Left lobe of liver (tissue), 2 donors: ENCODE results near the gene TECRL. TPM values are rescaled to one million over a fixed set of nuclear protein-coding genes. Genes with fewer than 3 reads are reported as not detected.

Experiments used
- ATAC-seq: fragments of 200-7000 bp; cut with Tn5 transposase; one replicate; pipeline ENCODE4 v1.9.1; 2020; ENCODE audit warnings: mild to moderate bottlenecking, moderate library complexity
- DNase-seq: peaks from one replicate; pipeline ENCODE4 v3.0.0-alpha.2; 2020; ENCODE audit warnings: low spot score
- total RNA-seq: library from RNA; stranded (reverse); gene quantifications from one replicate; pipeline ENCODE4 v1.2.1, GENCODE V29; 2021
- donor health status: DM: no; HTN: no; CAD: no; lungs with moderate emphysema.
- donor health status: DM: no; HTN: yes; CAD: no.

Gene TECRL
- not detected for total RNA-seq

- ATAC-seq (no peak), DNase-seq (no peak)
Measured at GRCh38 chr4:64409300-64409699, at the start of gene TECRL. TSS of gene TECRL (minus strand) at chr4:64409450. CDS start at chr4:64409351, 99 bp downstream.

GRCh38 chr4:64432674-64433073 lies 23.4 kb upstream of the TECRL start:
- ATAC-seq (no peak), DNase-seq (no peak)

GRCh38 chr4:64430933-64431332 lies 21.7 kb upstream of the TECRL start:
- no peak for DNase-seq
- ATAC-seq, result no peak

- DNase-seq (no peak), ATAC-seq (no peak)
Measured at GRCh38 chr4:64417974-64418373, 8.7 kb upstream of the TECRL start.

- ATAC-seq (no peak), DNase-seq (no peak)
Measured at GRCh38 chr4:64407000-64407399, 2.2 kb downstream of the TECRL start.

GRCh38 chr4:64405761-64406160 lies 3.5 kb downstream of the TECRL start:
- no peak for ATAC-seq
- DNase-seq, result no peak

- DNase-seq (no peak), ATAC-seq (no peak)
Measured at GRCh38 chr4:64402684-64403083, 6.6 kb downstream of the TECRL start.

- ATAC-seq, result no peak
- DNase-seq, result no peak
Measured at GRCh38 chr4:64399313-64400109, 9.7 kb downstream of the TECRL start.

GRCh38 chr4:64394469-64394868 lies 14.8 kb downstream of the TECRL start:
- ATAC-seq, result no peak
- DNase-seq, result no peak

GRCh38 chr4:64388252-64388651 lies 21.0 kb downstream of the TECRL start:
- no peak for DNase-seq

GRCh38 chr4:64385220-64385619 lies 24.0 kb downstream of the TECRL start:
- no peak for DNase-seq
- no peak for ATAC-seq

More at GRCh38 chr4:64388252-64388651, 21.0 kb downstream of the TECRL start:
- ATAC-seq, result no peak

GRCh38 chr4:64384237-64385203 lies 24.7 kb downstream of the TECRL start:
- DNase-seq (no peak), ATAC-seq (no peak)

- ATAC-seq, result no peak
- DNase-seq, result no peak
Measured at GRCh38 chr4:64368741-64369140, 40.5 kb downstream of the TECRL start.

GRCh38 chr4:64361399-64361740 lies 47.9 kb downstream of the TECRL start:
- no peak for ATAC-seq
- DNase-seq, result no peak

GRCh38 chr4:64360664-64361398 lies 48.4 kb downstream of the TECRL start:
- no peak for DNase-seq
- no peak for ATAC-seq

GRCh38 chr4:64359489-64359888 lies 49.8 kb downstream of the TECRL start:
- no peak for DNase-seq
- no peak for ATAC-seq

- ATAC-seq (no peak), DNase-seq (no peak)
Measured at GRCh38 chr4:64353904-64354303, 55.3 kb downstream of the TECRL start.

GRCh38 chr4:64341711-64342110 lies 67.5 kb downstream of the TECRL start:
- no peak for DNase-seq
- ATAC-seq, result no peak

- ATAC-seq (no peak), DNase-seq (no peak)
Measured at GRCh38 chr4:64340218-64341110, 68.8 kb downstream of the TECRL start.

GRCh38 chr4:64334964-64335363 lies 74.3 kb downstream of the TECRL start:
- no peak for ATAC-seq
- no peak for DNase-seq
